H1 (cell line): ENCODE data around the gene PDE4C. TPM values are rescaled to one million over a fixed set of nuclear protein-coding genes. Genes with fewer than 3 reads are reported as not detected.

Experiments used
- CEBPB ChIP-seq: IDR thresholded peaks from 2 replicates; pipeline ENCODE4 v1.6.1; 2012; ENCODE audit warnings: low read depth, low read length
- FOSL1 ChIP-seq: IDR thresholded peaks from 2 replicates; pipeline ENCODE4 v1.6.1; 2011; ENCODE audit warnings: mild to moderate bottlenecking, low read depth, low read length, moderate library complexity; ENCODE audit not compliant: insufficient read depth
- SIX5 ChIP-seq: IDR thresholded peaks from 2 replicates; pipeline ENCODE4 v1.6.1; 2011; ENCODE audit warnings: mild to moderate bottlenecking, low read depth, low read length
- polyA plus RNA-seq, 7 experiments: library from polyadenylated mRNA; depleted of rRNA in 3 of 7; stranded (reverse) in 5 of 7; unstranded in 2 of 7; fragments of >200 nt in 5 of 7; fragments of 200-250 nt in 2 of 7; gene quantifications; 1 replicate in 5 of 7; 2 replicates in 1 of 7; 4 replicates in 1 of 7; pipeline versions ENCODE4 v1.2.1 to v1.2.3, GENCODE V29; 2011 to 2013; ENCODE audit warnings: missing spikeins in 2 of 7, mixed read lengths in 2 of 7
- total RNA-seq: library from RNA; stranded (reverse); fragmentation: NEBNext Ultra II Directional; extraction: Animal tissue kit (Norgen Biotek cat#: 25700); gene quantifications from 2 replicates; pipeline ENCODE4 v1.2.1, GENCODE V29; 2021

PDE4C gene
- total and polyA plus RNA-seq, 2 of the 8 experiments (the other 6 are each of a cell fraction or from before 2014, with no cell fraction given): 2.7 to 3.1 TPM

- TF ChIP-seq SIX5 (no peak), FOSL1 (no peak), CEBPB (no peak)
- TF ChIP-seq, all 59 proteins: peak for 0
Observed at GRCh38 chr19:18202397-18202777, 23.9 kb downstream of the PDE4C start (continued).
